ENCODE measurements around the gene TMEM132C. TPM values are rescaled to one million over a fixed set of nuclear protein-coding genes. Genes with fewer than 3 reads are reported as not detected.

Gene TMEM132C
- total and polyA plus RNA-seq, 2 experiments from 2014 or later = not detected

GRCh38 chr12:128606970-128607369 lies 340.0 kb downstream of the TMEM132C start:
- H3K4me3 ChIP-seq = no peak overlapping the region
- ATAC-seq = no peak
- Mint-ChIP-seq H3K36me3 (ENCODE audit: low read depth) (peaks cover 39% of the 10 kb centered on the region), H3K27me3 (ENCODE audit: insufficient read depth, low read depth, poor library complexity) (peaks cover 2% of the 10 kb centered on the region), H3K4me1 (no peaks in the 10 kb centered on the region), H3K4me3 (no peak overlapping the region), H3K9me3 (no peaks in the 10 kb centered on the region; the same call in 1 of the 3 replicates), H3K27ac (no peak overlapping the region)
- H3K4me1 ChIP-seq (ENCODE audit: insufficient read depth) = no peaks in the 10 kb centered on the region
- H3K4me2 ChIP-seq = no peak overlapping the region
- no peaks in the 10 kb centered on the region for H3K27me3 ChIP-seq (ENCODE audit: insufficient read depth)
- H3K27ac ChIP-seq (ENCODE audit: low read depth) = no peak overlapping the region
- no peaks in the 10 kb centered on the region for H3K9me2 ChIP-seq (ENCODE audit: insufficient read depth)
- no peak for DNase-seq (ENCODE audit: low spot score)
- no peak for TF ChIP-seq STAT1 (IDR thresholded peaks at IDR 0.05; ENCODE audit: unreplicated experiment)
- no peak for TF ChIP-seq JUNB (IDR thresholded peaks at IDR 0.05; ENCODE audit: unreplicated experiment)
- TF ChIP-seq EZH2 (IDR thresholded peaks at IDR 0.05; ENCODE audit: low read depth, unreplicated experiment) = no peak
- no peak for TF ChIP-seq POLR2AphosphoS5 (IDR thresholded peaks at IDR 0.05; ENCODE audit: low read depth)
- no peak for TF ChIP-seq CREB1 (CRISPR knock-in tag; IDR thresholded peaks at IDR 0.05; ENCODE audit: low read depth)
- no peak overlapping the region for H2AFZ ChIP-seq
- H3F3A ChIP-seq (replicated peaks; ENCODE audit: low read depth) = no peaks in the 10 kb centered on the region
- H3K79me2 ChIP-seq (replicated peaks; ENCODE audit: insufficient read depth) = no peaks in the 10 kb centered on the region
- H4K20me1 ChIP-seq (replicated peaks; ENCODE audit: insufficient read depth) = no peaks in the 10 kb centered on the region
- no peaks in the 10 kb centered on the region; the same call in 1 of the 2 replicates for H3K36me3 ChIP-seq (ENCODE audit: insufficient read depth)

GRCh38 chr12:128607641-128608040 lies 340.7 kb downstream of the TMEM132C start:
- Mint-ChIP-seq H3K4me3 (no peak overlapping the region), H3K36me3 (ENCODE audit: low read depth) (peaks cover 40% of the 10 kb centered on the region), H3K9me3 (no peaks in the 10 kb centered on the region; the same call in 1 of the 3 replicates), H3K27me3 (ENCODE audit: insufficient read depth, low read depth, poor library complexity) (peaks cover 2% of the 10 kb centered on the region), H3K4me1 (no peaks in the 10 kb centered on the region), H3K27ac (no peak overlapping the region)
- Histone ChIP-seq H3F3A (replicated peaks; ENCODE audit: low read depth) (no peaks in the 10 kb centered on the region), H3K9me2 (ENCODE audit: insufficient read depth) (no peaks in the 10 kb centered on the region), H3K27me3 (ENCODE audit: insufficient read depth) (no peaks in the 10 kb centered on the region), H3K4me2 (no peak overlapping the region), H3K79me2 (replicated peaks; ENCODE audit: insufficient read depth) (no peaks in the 10 kb centered on the region), H4K20me1 (replicated peaks; ENCODE audit: insufficient read depth) (no peaks in the 10 kb centered on the region), H3K4me1 (ENCODE audit: insufficient read depth) (no peaks in the 10 kb centered on the region), H3K27ac (ENCODE audit: low read depth) (no peak overlapping the region), H2AFZ (no peak overlapping the region), H3K36me3 (ENCODE audit: insufficient read depth) (no peaks in the 10 kb centered on the region; the same call in 1 of the 2 replicates), H3K4me3 (no peak overlapping the region)
- ATAC-seq (no peak), DNase-seq (ENCODE audit: low spot score) (no peak)
- TF ChIP-seq CREB1 (CRISPR knock-in tag; IDR thresholded peaks at IDR 0.05; ENCODE audit: low read depth) (no peak), ZNF114 (CRISPR knock-in tag; IDR thresholded peaks at IDR 0.05) (no peak), CTCF (conservative IDR thresholded peaks at IDR 0.05; ENCODE audit: low read depth in 2 of 2) (no peak), ZNF331 (CRISPR knock-in tag; IDR thresholded peaks at IDR 0.05; ENCODE audit: low read depth) (no peak), ZNF462 (CRISPR knock-in tag; IDR thresholded peaks at IDR 0.05) (no peak), EZH2phosphoT487 (IDR thresholded peaks at IDR 0.05; ENCODE audit: unreplicated experiment) (no peak), POLR2AphosphoS5 (IDR thresholded peaks at IDR 0.05; ENCODE audit: low read depth) (no peak), ETS1 (IDR thresholded peaks at IDR 0.05) (no peak), EZH2 (IDR thresholded peaks at IDR 0.05; ENCODE audit: low read depth, unreplicated experiment) (no peak), STAT1 (IDR thresholded peaks at IDR 0.05; ENCODE audit: unreplicated experiment) (no peak), JUNB (IDR thresholded peaks at IDR 0.05; ENCODE audit: unreplicated experiment) (no peak)

All from GM23338 (cell line).